Ascending aorta (tissue), 2 donors: Measurements from ENCODE around the gene HECTD4. TPM values are rescaled to one million over a fixed set of nuclear protein-coding genes. Genes with fewer than 3 reads are reported as not detected.

ENCODE experiments used
- DNase-seq, 2 donors: peaks; one replicate each; pipeline ENCODE4 v3.0.0-alpha.2; 2019; ENCODE audit warnings: low spot score in 2 of 2
- H3K27ac ChIP-seq, 2 donors: fragments of 200-600 bp; sonication (generic); one replicate each; pipeline ENCODE4 v1.5.1; 2016 to 2017; ENCODE audit warnings: mild to moderate bottlenecking in 1 of 2
- H3K27me3 ChIP-seq: fragments of 200-600 bp; sonication (generic); one replicate; pipeline ENCODE4 v1.5.1; 2017
- H3K36me3 ChIP-seq, 2 donors: fragments of 200-600 bp; sonication (generic); one replicate each; pipeline ENCODE4 v1.5.1; 2016
- H3K4me1 ChIP-seq, 2 donors: fragments of 200-600 bp; sonication (generic); one replicate each; pipeline ENCODE4 v1.5.1; 2016 to 2017; ENCODE audit warnings: mild to moderate bottlenecking in 1 of 2
- H3K4me3 ChIP-seq, 2 donors: fragments of 200-600 bp; sonication (generic); one replicate each; pipeline ENCODE4 v1.5.1; 2016 to 2017; ENCODE audit warnings: mild to moderate bottlenecking in 1 of 2
- H3K9me3 ChIP-seq, 2 donors: fragments of 200-600 bp; sonication (generic); one replicate each; pipeline ENCODE4 v1.5.1; 2016
- CTCF ChIP-seq, 3 experiments: fragments of 200-600 bp in 2 of 3; fragments of 450-650 bp in 1 of 3; sonication (generic) in 2 of 3; IDR thresholded peaks; one replicate each; pipeline ENCODE4 v1.5.1; 2016 to 2019; ENCODE audit warnings: antibody characterized with exemption in 3 of 3, mild to moderate bottlenecking in 1 of 3, moderate library complexity in 1 of 3
- intact Hi-C: fragments of 100-400 bp; cut with DNase I; formaldehyde crosslinking; loops from one replicate; pipeline ENCODE4 v1.15.1; 2023
- total RNA-seq: library from RNA; depleted of rRNA; stranded (reverse); fragments of >200 nt; gene quantifications from one replicate; pipeline ENCODE4 v1.1.0, GENCODE V29; 2016

Gene HECTD4
- total RNA-seq, 1 donor from 2014 or later: 23.7 TPM

GRCh38 chr12:112134731-112135130 is 247.5 kb downstream of the HECTD4 start:
- intact Hi-C loops: no loop called here
- H3K9me3 ChIP-seq: no peaks in the 10 kb centered on the region
- H3K27ac ChIP-seq: no peak overlapping the region
- DNase-seq: no peak
- TF ChIP-seq CTCF (IDR thresholded peaks at IDR 0.05): no peak
- peaks cover 52% of the 10 kb centered on the region in 2 donors for H3K36me3 ChIP-seq
- peaks cover 6 to 16% of the 10 kb centered on the region in 2 donors for H3K4me1 ChIP-seq
- no peaks in the 10 kb centered on the region for H3K27me3 ChIP-seq
- no peak overlapping the region for H3K4me3 ChIP-seq

- H3K27me3 ChIP-seq: no peaks in the 10 kb centered on the region
- no peak for DNase-seq
- TF ChIP-seq CTCF (IDR thresholded peaks at IDR 0.05): no peak
- H3K9me3 ChIP-seq: no peaks in the 10 kb centered on the region
- peaks cover 9 to 19% of the 10 kb centered on the region in 2 donors for H3K4me1 ChIP-seq
- H3K4me3 ChIP-seq: no peak overlapping the region
- H3K27ac ChIP-seq: no peak overlapping the region
- peaks cover 40 to 41% of the 10 kb centered on the region in 2 donors for H3K36me3 ChIP-seq
- intact Hi-C loops: no loop called here
Measured at GRCh38 chr12:112133418-112133817, 248.8 kb downstream of the HECTD4 start.

GRCh38 chr12:112131686-112132085 is 250.5 kb downstream of the HECTD4 start:
- Histone ChIP-seq H3K27ac (peak overlapping the region in 1 of 2 donors; percentile 73), H3K27me3 (no peaks in the 10 kb centered on the region), H3K9me3 (no peaks in the 10 kb centered on the region), H3K36me3 (peaks cover 23 to 26% of the 10 kb centered on the region in 2 donors), H3K4me1 (peaks cover 15 to 23% of the 10 kb centered on the region in 2 donors), H3K4me3 (no peak overlapping the region)
- no peak for TF ChIP-seq CTCF (IDR thresholded peaks at IDR 0.05)
- intact Hi-C loops: no loop called here
- DNase-seq: no peak

GRCh38 chr12:112130441-112130998 is 251.7 kb downstream of the HECTD4 start:
- Histone ChIP-seq H3K4me3 (peak overlapping the region; percentile 5 to 29), H3K9me3 (no peaks in the 10 kb centered on the region), H3K36me3 (peaks cover 11 to 14% of the 10 kb centered on the region in 2 donors), H3K4me1 (peaks cover 20 to 29% of the 10 kb centered on the region in 2 donors), H3K27me3 (no peaks in the 10 kb centered on the region), H3K27ac (peak overlapping the region; percentile 68 to 73)
- no peak for TF ChIP-seq CTCF (IDR thresholded peaks at IDR 0.05)
- intact Hi-C loops: no loop called here
- DNase-seq: no peak

- intact Hi-C loops: loop anchor here (5.0 to 10.0 kb wide), 3 partner anchors 115 to 290 kb away; partner anchors contain the start of genes ERP29, PTPN11 and TMEM116
- H3K4me3 ChIP-seq: peak overlapping the region; percentile 87 to 94
- H3K4me1 ChIP-seq: peaks cover 20 to 34% of the 10 kb centered on the region in 2 donors
- no peak overlapping the region for H3K27ac ChIP-seq
- no peaks in the 10 kb centered on the region for H3K9me3 ChIP-seq
- DNase-seq: no peak
- H3K27me3 ChIP-seq: no peaks in the 10 kb centered on the region
- TF ChIP-seq CTCF (IDR thresholded peaks at IDR 0.05): no peak
- H3K36me3 ChIP-seq: no peaks in the 10 kb centered on the region
Measured at GRCh38 chr12:112126911-112127310, 255.3 kb downstream of the HECTD4 start.
